ENCODE data around the gene CENPO. TPM values are rescaled to one million over a fixed set of nuclear protein-coding genes. Genes with fewer than 3 reads are reported as not detected.

Gene CENPO
- total RNA-seq, 1 experiment from 2014 or later = 38.6 TPM

- no peak overlapping the region for H3K27ac Mint-ChIP-seq
- peaks cover 43% of the 10 kb centered on the region for H3K9me3 Mint-ChIP-seq
- TF ChIP-seq ESRRA (CRISPR knock-in tag; IDR thresholded peaks at IDR 0.05; ENCODE audit: borderline replicate concordance) = no peak
- no peak for TF ChIP-seq MXD4 (CRISPR knock-in tag; IDR thresholded peaks at IDR 0.05; ENCODE audit: borderline replicate concordance)
- TF ChIP-seq ZNF138 (CRISPR knock-in tag; conservative IDR thresholded peaks at IDR 0.05) = no peak
- no peak for TF ChIP-seq NR3C1 (CRISPR knock-in tag; conservative IDR thresholded peaks at IDR 0.05; ENCODE audit: low read depth)
- TF ChIP-seq, protein P1, sequence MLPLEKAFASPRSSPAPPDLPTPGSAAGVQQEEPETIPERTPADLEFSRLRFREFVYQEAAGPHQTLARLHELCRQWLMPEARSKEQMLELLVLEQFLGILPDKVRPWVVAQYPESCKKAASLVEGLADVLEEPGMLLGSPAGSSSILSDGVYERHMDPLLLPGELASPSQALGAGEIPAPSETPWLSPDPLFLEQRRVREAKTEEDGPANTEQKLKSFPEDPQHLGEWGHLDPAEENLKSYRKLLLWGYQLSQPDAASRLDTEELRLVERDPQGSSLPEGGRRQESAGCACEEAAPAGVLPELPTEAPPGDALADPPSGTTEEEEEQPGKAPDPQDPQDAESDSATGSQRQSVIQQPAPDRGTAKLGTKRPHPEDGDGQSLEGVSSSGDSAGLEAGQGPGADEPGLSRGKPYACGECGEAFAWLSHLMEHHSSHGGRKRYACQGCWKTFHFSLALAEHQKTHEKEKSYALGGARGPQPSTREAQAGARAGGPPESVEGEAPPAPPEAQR (CRISPR knock-in tag; IDR thresholded peaks at IDR 0.05) = no peak
- TF ChIP-seq GTF2I (CRISPR knock-in tag; conservative IDR thresholded peaks at IDR 0.05) = no peak
- no peak for TF ChIP-seq CDX4 (CRISPR knock-in tag; IDR thresholded peaks at IDR 0.05; ENCODE audit: borderline replicate concordance)
- no peak for TF ChIP-seq JAZF1 (CRISPR knock-in tag; IDR thresholded peaks at IDR 0.05)
- no peak overlapping the region for H3K4me3 Mint-ChIP-seq
- no peaks in the 10 kb centered on the region for H3K4me1 Mint-ChIP-seq
- H3K27me3 Mint-ChIP-seq (ENCODE audit: low read depth) = no peaks in the 10 kb centered on the region; the same call in none of the 2 replicates
- POLR2A ChIA-PET = no interaction called here
- CTCF ChIA-PET = no interaction called here
- H3K36me3 Mint-ChIP-seq = peaks cover 63% of the 10 kb centered on the region
- ATAC-seq (no peak), DNase-seq (ENCODE audit: low spot score) (no peak)
Observed at GRCh38 chr2:24806661-24807036, 13.4 kb downstream of the CENPO start.

DNA sequence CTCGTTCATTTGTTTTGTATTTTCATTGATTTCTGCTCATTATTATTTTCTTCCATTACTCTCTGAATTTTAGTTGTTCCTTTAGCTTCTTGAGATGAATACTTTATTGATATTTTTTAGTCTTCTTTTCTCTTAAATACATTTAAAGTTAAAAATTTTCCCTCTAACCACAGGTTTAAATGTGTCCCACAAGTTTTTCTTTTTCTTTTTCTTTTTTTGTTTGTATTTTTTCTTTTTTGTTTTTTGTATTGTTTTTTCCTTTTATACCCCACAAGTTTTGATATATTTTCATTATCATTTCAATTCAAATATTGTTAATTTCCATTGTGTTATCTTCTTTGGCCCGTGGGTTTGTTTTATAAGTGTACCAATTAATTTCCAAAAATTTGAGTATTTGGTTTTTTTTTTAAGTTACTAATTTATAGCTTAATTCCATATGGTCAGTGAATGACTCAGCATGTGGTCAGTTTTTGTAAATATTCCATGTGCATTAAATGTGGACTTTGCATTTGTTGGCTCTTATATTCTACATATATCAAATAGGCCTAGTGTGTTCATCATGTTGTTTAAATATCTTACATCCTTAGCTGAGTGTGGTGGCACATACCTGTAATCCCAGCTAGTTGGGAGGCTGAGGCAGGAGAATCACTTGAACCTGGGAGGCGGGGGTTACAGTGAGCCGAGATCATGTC lies 16.2 kb downstream of the CENPO start:
- H3K36me3 Mint-ChIP-seq = peaks cover 59% of the 10 kb centered on the region
- ChIA-PET POLR2A (interaction anchor here (0.6 kb wide), 1 partner anchor 734 kb away, joined by 3 read pairs; the partner anchor contains the start of gene SF3B6), CTCF (interaction anchor here (1.2 kb wide), 1 partner anchor 11 kb away, joined by 3 read pairs; no protein-coding TSS in a partner anchor)
- H3K4me3 Mint-ChIP-seq = no peak overlapping the region
- peaks cover 11% of the 10 kb centered on the region for H3K4me1 Mint-ChIP-seq
- no peaks in the 10 kb centered on the region; the same call in 1 of the 2 replicates for H3K27me3 Mint-ChIP-seq (ENCODE audit: low read depth)
- TF ChIP-seq ESRRA (CRISPR knock-in tag; IDR thresholded peaks at IDR 0.05; ENCODE audit: borderline replicate concordance) (no peak), ATF1 (CRISPR knock-in tag; IDR thresholded peaks at IDR 0.05) (no peak), SMAD4 (CRISPR knock-in tag; IDR thresholded peaks at IDR 0.05) (no peak), RORB (CRISPR knock-in tag; IDR thresholded peaks at IDR 0.05) (no peak), ZNF671 (CRISPR knock-in tag; IDR thresholded peaks at IDR 0.05) (no peak), NFE2L1 (CRISPR knock-in tag; IDR thresholded peaks at IDR 0.05) (no peak), PRRX2 (CRISPR knock-in tag; IDR thresholded peaks at IDR 0.05) (no peak), ZNF512 (CRISPR knock-in tag; IDR thresholded peaks at IDR 0.05; ENCODE audit: borderline replicate concordance) (no peak), SP1 (CRISPR knock-in tag; conservative IDR thresholded peaks at IDR 0.05) (no peak), EMX1 (CRISPR knock-in tag; IDR thresholded peaks at IDR 0.05) (no peak), ETV6 (CRISPR knock-in tag; IDR thresholded peaks at IDR 0.05) (no peak), IRF2 (CRISPR knock-in tag; IDR thresholded peaks at IDR 0.05; ENCODE audit: borderline replicate concordance, low read depth) (no peak), MXD4 (CRISPR knock-in tag; IDR thresholded peaks at IDR 0.05; ENCODE audit: borderline replicate concordance) (no peak)
- TF ChIP-seq, protein P2, sequence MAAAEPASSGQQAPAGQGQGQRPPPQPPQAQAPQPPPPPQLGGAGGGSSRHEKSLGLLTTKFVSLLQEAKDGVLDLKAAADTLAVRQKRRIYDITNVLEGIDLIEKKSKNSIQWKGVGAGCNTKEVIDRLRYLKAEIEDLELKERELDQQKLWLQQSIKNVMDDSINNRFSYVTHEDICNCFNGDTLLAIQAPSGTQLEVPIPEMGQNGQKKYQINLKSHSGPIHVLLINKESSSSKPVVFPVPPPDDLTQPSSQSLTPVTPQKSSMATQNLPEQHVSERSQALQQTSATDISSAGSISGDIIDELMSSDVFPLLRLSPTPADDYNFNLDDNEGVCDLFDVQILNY (CRISPR knock-in tag; IDR thresholded peaks at IDR 0.05) = no peak
- TF ChIP-seq, protein P3, sequence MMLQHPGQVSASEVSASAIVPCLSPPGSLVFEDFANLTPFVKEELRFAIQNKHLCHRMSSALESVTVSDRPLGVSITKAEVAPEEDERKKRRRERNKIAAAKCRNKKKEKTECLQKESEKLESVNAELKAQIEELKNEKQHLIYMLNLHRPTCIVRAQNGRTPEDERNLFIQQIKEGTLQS (CRISPR knock-in tag; conservative IDR thresholded peaks at IDR 0.05) = no peak
- TF ChIP-seq, protein P4, sequence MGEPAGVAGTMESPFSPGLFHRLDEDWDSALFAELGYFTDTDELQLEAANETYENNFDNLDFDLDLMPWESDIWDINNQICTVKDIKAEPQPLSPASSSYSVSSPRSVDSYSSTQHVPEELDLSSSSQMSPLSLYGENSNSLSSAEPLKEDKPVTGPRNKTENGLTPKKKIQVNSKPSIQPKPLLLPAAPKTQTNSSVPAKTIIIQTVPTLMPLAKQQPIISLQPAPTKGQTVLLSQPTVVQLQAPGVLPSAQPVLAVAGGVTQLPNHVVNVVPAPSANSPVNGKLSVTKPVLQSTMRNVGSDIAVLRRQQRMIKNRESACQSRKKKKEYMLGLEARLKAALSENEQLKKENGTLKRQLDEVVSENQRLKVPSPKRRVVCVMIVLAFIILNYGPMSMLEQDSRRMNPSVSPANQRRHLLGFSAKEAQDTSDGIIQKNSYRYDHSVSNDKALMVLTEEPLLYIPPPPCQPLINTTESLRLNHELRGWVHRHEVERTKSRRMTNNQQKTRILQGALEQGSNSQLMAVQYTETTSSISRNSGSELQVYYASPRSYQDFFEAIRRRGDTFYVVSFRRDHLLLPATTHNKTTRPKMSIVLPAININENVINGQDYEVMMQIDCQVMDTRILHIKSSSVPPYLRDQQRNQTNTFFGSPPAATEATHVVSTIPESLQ (CRISPR knock-in tag; IDR thresholded peaks at IDR 0.05) = no peak
- no peak for DNase-seq (ENCODE audit: low spot score)
- peaks cover 33% of the 10 kb centered on the region for H3K9me3 Mint-ChIP-seq
- ATAC-seq = no peak
- H3K27ac Mint-ChIP-seq = no peak overlapping the region
